ENCODE results near the gene PGGHG. TPM values are rescaled to one million over a fixed set of nuclear protein-coding genes. Genes with fewer than 3 reads are reported as not detected.

The PGGHG gene
- polyA plus RNA-seq, 1 donor (not counting 4 experiments of a cell fraction or from before 2014, with no cell fraction given) = 4.3 TPM

DNA sequence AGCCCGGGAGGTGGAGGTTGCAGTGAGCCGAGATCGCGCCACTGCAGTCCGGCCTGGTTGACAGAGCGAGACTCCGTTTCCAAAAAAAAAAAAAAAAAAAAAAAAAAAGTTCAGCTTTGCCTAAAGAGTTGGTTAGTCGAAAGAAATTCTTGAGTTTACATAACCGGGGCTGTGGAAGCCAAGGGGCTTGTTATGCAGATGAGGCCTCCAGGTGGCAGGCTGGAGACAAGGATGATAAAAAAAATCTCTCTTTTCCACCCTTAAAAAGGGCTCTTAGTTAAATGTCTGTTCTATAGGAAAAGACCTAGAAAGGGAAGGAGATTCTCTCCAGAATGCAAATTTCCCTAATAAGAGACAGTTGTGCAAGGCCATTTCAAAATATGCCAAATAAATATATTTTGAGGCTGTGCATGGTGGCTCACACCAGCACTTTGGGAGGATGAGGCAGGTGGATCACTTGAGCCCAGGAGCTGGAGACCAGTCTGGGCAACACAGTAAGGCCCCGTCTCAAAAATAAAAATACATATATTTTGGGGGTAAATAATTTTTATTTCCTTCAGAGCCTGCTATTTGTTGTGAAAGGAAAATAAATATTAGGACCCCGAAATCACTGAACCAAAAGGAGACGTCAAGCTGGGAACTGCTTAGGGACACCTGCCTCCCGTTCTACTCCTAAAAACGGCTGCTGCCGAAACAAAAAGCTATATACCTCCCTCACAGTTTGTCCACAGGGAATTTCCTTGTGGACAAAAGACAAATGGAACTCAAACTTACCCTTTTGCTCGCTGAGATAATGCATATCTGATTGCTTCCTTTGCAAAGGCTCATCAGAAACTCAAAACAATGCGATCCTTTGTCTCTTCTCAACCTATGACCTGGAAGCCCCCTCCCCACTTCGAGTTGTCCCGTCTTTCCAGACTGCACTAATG is 16.3 kb downstream of the PGGHG start:
- no peaks in the 10 kb centered on the region for H3K36me3 ChIP-seq (ENCODE audit: control insufficient read depth in 2 of 2, extremely low read depth in 1 of 2, insufficient read depth in 2 of 2, low read length in 2 of 2)
- no peaks in the 10 kb centered on the region for H4K20me1 ChIP-seq (ENCODE audit: control insufficient read depth, extremely low read depth, insufficient read depth, low read length)
- dilution Hi-C loops (cut with MboI; ENCODE audit: extremely low pct_ligation_motif_present, low sequenced_read_pairs) = no loop called here
- no peak overlapping the region for H3K4me3 ChIP-seq (ENCODE audit: control insufficient read depth in 2 of 3, extremely low read depth in 1 of 3, insufficient read depth in 2 of 3, low read depth in 1 of 3, low read length in 3 of 3)
- H2AFZ ChIP-seq (ENCODE audit: control insufficient read depth, low read length) = no peak overlapping the region
- peaks cover 7% of the 10 kb centered on the region for H3K27me3 ChIP-seq (ENCODE audit: control insufficient read depth, extremely low read depth, insufficient read depth, low read length)
- DNase-seq (ENCODE audit: low read depth, low spot score) (no peak), FAIRE-seq (no peak)
- H3K9ac ChIP-seq (ENCODE audit: control insufficient read depth, extremely low read depth, insufficient read depth, low read length) = no peak overlapping the region
- TF ChIP-seq EZH2 (IDR thresholded peaks at IDR 0.05; ENCODE audit: low read length) = no peak
- TF ChIP-seq, protein P1, sequence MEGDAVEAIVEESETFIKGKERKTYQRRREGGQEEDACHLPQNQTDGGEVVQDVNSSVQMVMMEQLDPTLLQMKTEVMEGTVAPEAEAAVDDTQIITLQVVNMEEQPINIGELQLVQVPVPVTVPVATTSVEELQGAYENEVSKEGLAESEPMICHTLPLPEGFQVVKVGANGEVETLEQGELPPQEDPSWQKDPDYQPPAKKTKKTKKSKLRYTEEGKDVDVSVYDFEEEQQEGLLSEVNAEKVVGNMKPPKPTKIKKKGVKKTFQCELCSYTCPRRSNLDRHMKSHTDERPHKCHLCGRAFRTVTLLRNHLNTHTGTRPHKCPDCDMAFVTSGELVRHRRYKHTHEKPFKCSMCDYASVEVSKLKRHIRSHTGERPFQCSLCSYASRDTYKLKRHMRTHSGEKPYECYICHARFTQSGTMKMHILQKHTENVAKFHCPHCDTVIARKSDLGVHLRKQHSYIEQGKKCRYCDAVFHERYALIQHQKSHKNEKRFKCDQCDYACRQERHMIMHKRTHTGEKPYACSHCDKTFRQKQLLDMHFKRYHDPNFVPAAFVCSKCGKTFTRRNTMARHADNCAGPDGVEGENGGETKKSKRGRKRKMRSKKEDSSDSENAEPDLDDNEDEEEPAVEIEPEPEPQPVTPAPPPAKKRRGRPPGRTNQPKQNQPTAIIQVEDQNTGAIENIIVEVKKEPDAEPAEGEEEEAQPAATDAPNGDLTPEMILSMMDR (optimal IDR thresholded peaks at IDR 0.05 in 1 of 3, IDR thresholded peaks at IDR 0.05 in 1 of 3, conservative IDR thresholded peaks at IDR 0.05 in 1 of 3; ENCODE audit: extremely low read depth in 1 of 3, insufficient read depth in 2 of 3, low read length in 3 of 3) = peak; percentile 60 to 68 (median 62)
- H3K9me3 ChIP-seq (ENCODE audit: control insufficient read depth, low read depth, low read length) = no peaks in the 10 kb centered on the region
- peaks cover 14% of the 10 kb centered on the region for H3K4me1 ChIP-seq (ENCODE audit: control insufficient read depth, extremely low read depth, insufficient read depth, low read length)
- H3K27ac ChIP-seq (ENCODE audit: control insufficient read depth, insufficient read depth, low read length) = no peak overlapping the region
- no peak overlapping the region for H3K4me2 ChIP-seq (ENCODE audit: control insufficient read depth, extremely low read depth, insufficient read depth, low read depth, low read length)
- no peaks in the 10 kb centered on the region for H3K9me1 ChIP-seq (ENCODE audit: control insufficient read depth, extremely low read depth, insufficient read depth, low read length)
- no peaks in the 10 kb centered on the region for H3K79me2 ChIP-seq (ENCODE audit: control insufficient read depth, insufficient read depth, low read length)

DNA sequence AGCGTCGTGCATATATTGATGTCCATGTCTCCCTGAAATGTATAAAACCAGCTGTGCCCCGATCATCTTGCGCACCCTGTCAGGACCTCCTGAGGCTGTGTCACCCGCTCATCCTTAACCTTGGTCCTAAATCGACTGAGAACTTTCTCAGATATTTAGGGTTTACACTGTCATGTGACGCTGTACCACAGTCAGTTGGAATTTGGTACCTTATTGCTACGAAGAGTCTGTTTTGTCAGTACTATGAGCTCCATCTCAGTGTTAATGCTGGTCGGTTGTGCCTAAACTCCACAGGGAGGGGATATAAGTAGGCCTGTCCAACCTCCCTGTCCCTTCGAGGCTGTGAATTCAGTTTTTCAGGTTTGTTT is 16.9 kb downstream of the PGGHG start:
- no peak overlapping the region for H3K27ac ChIP-seq (ENCODE audit: control insufficient read depth, insufficient read depth, low read length)
- no peaks in the 10 kb centered on the region for H3K9me1 ChIP-seq (ENCODE audit: control insufficient read depth, extremely low read depth, insufficient read depth, low read length)
- H3K4me3 ChIP-seq (ENCODE audit: control insufficient read depth in 2 of 3, extremely low read depth in 1 of 3, insufficient read depth in 2 of 3, low read depth in 1 of 3, low read length in 3 of 3) = no peak overlapping the region
- no peak for DNase-seq (ENCODE audit: low read depth, low spot score)
- TF ChIP-seq, protein P1 (optimal IDR thresholded peaks at IDR 0.05 in 1 of 3, IDR thresholded peaks at IDR 0.05 in 1 of 3, conservative IDR thresholded peaks at IDR 0.05 in 1 of 3; ENCODE audit: extremely low read depth in 1 of 3, insufficient read depth in 2 of 3, low read length in 3 of 3) = no peak
- no peak for TF ChIP-seq EZH2 (IDR thresholded peaks at IDR 0.05; ENCODE audit: low read length)
- no peaks in the 10 kb centered on the region for H3K79me2 ChIP-seq (ENCODE audit: control insufficient read depth, insufficient read depth, low read length)
- H3K4me1 ChIP-seq (ENCODE audit: control insufficient read depth, extremely low read depth, insufficient read depth, low read length) = peaks cover 14% of the 10 kb centered on the region
- no peaks in the 10 kb centered on the region for H4K20me1 ChIP-seq (ENCODE audit: control insufficient read depth, extremely low read depth, insufficient read depth, low read length)
- no peak for FAIRE-seq
- H3K9ac ChIP-seq (ENCODE audit: control insufficient read depth, extremely low read depth, insufficient read depth, low read length) = no peak overlapping the region
- H3K4me2 ChIP-seq (ENCODE audit: control insufficient read depth, extremely low read depth, insufficient read depth, low read depth, low read length) = no peak overlapping the region
- H2AFZ ChIP-seq (ENCODE audit: control insufficient read depth, low read length) = no peak overlapping the region
- H3K9me3 ChIP-seq (ENCODE audit: control insufficient read depth, low read depth, low read length) = no peaks in the 10 kb centered on the region
- peaks cover under 1% of the 10 kb centered on the region for H3K27me3 ChIP-seq (ENCODE audit: control insufficient read depth, extremely low read depth, insufficient read depth, low read length)
- dilution Hi-C loops (cut with MboI; ENCODE audit: extremely low pct_ligation_motif_present, low sequenced_read_pairs) = no loop called here
- no peaks in the 10 kb centered on the region for H3K36me3 ChIP-seq (ENCODE audit: control insufficient read depth in 2 of 2, extremely low read depth in 1 of 2, insufficient read depth in 2 of 2, low read length in 2 of 2)

Measured in keratinocyte (primary cell).